Chondrocyte (in vitro differentiated cells): ENCODE data around the gene LSM3. TPM values are rescaled to one million over a fixed set of nuclear protein-coding genes. Genes with fewer than 3 reads are reported as not detected.
A peak's percentile ranks its signal among the peaks of the same experiment; 100 is the strongest.

Experiments
- DNase-seq: peaks from one replicate; pipeline ENCODE4 v3.0.0; 2021; ENCODE audit warnings: mixed read lengths, low spot score
- H3K27ac Mint-ChIP-seq: one replicate; pipeline ENCODE4 v1.8.0; 2021; ENCODE audit warnings: mild to moderate bottlenecking, moderate library complexity, mixed read lengths; ENCODE audit not compliant: unreplicated experiment
- H3K27me3 Mint-ChIP-seq: 2 replicates; pipeline ENCODE4 v1.8.0; 2021; ENCODE audit warnings: low read depth, mixed read lengths
- H3K36me3 Mint-ChIP-seq: 2 replicates; pipeline ENCODE4 v1.8.0; 2021; ENCODE audit warnings: low read depth, mixed read lengths
- H3K4me1 Mint-ChIP-seq: 2 replicates; pipeline ENCODE4 v1.8.0; 2021; ENCODE audit warnings: low read depth, mild to moderate bottlenecking, mixed read lengths
- H3K4me3 Mint-ChIP-seq: one replicate; pipeline ENCODE4 v1.8.0; 2021; ENCODE audit warnings: mild to moderate bottlenecking, moderate library complexity, mixed read lengths; ENCODE audit not compliant: unreplicated experiment
- H3K9me3 Mint-ChIP-seq: 2 replicates; pipeline ENCODE4 v1.8.0; 2021; ENCODE audit warnings: low read depth, mixed read lengths
- total RNA-seq: library from RNA; stranded (reverse); gene quantifications from 3 replicates; pipeline ENCODE4 v1.2.1, GENCODE V29; 2021
- TF ChIP-seq, protein P1 (sequence below): fragments of 200-600 bp; sonication (generic); IDR thresholded peaks from 2 replicates; pipeline ENCODE4 v1.5.0; 2021; ENCODE audit warnings: antibody characterized with exemption, mild to moderate bottlenecking, moderate library complexity

The LSM3 gene
- total RNA-seq, 1 donor from 2014 or later = 8.1 TPM

DNA sequence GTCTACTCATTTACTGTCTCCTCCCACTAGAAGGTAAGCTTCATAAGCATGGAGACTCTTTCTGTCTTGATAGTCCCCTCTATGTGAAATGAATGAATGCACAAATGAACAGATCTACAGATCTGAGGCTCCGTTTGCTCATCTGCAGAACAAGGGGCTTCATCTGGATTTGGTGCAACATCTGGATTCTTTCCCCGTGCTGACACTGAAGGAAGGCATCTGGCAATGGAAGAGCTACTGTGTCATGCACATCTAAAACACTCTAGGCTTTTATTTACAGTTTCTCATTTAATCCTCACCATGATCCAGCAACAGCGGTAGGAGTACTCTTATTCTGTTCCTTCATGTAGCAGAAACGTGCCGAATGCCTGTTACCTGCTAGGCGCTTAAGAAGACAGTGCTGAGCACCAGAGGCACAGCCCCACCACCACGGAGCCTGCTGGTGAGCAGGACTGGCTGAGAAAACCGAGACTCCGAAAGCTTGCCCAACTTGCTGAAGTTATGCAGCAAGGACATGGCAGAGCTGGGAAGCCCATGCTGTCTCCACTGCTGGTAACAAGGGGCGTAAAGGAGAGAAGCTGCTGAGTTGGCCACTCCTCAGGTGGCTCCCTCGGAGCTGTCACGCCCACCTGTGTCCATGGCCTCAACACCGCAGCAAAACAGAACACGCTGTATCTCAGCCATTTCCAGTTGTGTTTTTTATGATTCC, 31.1 kb downstream of the LSM3 start:
- no peaks in the 10 kb centered on the region for H3K9me3 Mint-ChIP-seq
- no peak overlapping the region for H3K27ac Mint-ChIP-seq
- no peak overlapping the region for H3K4me3 Mint-ChIP-seq
- TF ChIP-seq, protein P1, sequence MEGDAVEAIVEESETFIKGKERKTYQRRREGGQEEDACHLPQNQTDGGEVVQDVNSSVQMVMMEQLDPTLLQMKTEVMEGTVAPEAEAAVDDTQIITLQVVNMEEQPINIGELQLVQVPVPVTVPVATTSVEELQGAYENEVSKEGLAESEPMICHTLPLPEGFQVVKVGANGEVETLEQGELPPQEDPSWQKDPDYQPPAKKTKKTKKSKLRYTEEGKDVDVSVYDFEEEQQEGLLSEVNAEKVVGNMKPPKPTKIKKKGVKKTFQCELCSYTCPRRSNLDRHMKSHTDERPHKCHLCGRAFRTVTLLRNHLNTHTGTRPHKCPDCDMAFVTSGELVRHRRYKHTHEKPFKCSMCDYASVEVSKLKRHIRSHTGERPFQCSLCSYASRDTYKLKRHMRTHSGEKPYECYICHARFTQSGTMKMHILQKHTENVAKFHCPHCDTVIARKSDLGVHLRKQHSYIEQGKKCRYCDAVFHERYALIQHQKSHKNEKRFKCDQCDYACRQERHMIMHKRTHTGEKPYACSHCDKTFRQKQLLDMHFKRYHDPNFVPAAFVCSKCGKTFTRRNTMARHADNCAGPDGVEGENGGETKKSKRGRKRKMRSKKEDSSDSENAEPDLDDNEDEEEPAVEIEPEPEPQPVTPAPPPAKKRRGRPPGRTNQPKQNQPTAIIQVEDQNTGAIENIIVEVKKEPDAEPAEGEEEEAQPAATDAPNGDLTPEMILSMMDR = no peak
- H3K36me3 Mint-ChIP-seq = no peaks in the 10 kb centered on the region
- DNase-seq = no peak
- H3K27me3 Mint-ChIP-seq = no peaks in the 10 kb centered on the region
- H3K4me1 Mint-ChIP-seq = peaks cover 39% of the 10 kb centered on the region

DNA sequence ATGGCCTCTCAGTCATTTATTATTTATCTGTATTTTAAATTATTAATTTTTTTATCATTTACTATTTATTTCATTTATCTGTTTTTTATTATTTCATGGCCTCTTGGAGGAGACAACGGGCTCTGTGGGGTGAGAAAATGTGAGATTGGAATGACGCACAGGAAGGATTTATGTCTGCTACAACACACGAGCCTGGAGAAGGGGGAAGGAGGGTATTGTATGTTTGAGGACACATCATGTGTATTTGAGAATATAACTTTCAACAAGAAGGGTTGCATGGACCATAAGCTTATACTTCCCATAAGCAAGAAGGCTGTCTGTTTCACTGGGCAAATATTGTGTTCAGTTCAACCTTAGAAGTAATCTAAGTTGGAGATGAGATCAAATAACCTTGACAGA, 31.7 kb downstream of the LSM3 start:
- Mint-ChIP-seq H3K27me3 (no peaks in the 10 kb centered on the region), H3K36me3 (no peaks in the 10 kb centered on the region), H3K9me3 (no peaks in the 10 kb centered on the region), H3K27ac (no peak overlapping the region), H3K4me1 (peaks cover 36% of the 10 kb centered on the region), H3K4me3 (no peak overlapping the region)
- TF ChIP-seq, protein P1 = no peak
- no peak for DNase-seq

DNA sequence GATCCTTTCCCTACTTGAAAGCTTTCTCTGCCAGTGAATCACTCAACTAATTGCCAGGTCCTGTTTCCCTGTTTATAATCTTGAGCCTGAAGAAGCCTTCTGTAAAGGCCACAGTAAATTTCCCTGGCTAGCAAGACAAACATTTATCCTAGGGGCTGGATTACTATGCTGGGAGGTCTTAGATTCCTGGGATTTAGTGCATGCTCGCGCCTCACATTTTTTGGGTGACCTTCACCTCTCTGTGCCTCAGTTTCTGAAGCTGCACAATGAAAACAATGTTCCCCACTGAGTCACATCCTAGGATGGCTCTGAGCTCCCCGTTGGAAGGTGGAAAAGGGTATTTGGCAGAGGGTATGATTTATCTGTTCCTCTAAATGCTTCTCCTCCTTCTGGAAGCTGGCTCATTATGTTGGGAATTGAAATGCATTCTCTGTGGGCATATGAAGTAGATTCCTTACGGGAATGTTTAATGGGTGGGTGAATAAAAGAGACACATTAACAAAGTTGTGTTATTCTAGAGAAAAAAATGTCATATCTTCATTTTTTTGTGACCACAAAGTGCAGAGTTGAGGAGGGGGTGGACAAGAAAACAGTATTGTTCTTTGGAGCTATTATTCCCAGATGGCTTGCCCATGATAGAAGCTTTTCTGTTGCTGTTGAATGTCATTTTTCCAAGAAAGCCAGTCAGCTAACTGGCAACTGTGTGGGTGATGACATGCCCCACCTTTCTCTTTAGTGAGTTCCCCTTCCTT, 32.4 kb downstream of the LSM3 start:
- no peaks in the 10 kb centered on the region for H3K27me3 Mint-ChIP-seq
- H3K4me1 Mint-ChIP-seq = peaks cover 36% of the 10 kb centered on the region
- DNase-seq = no peak
- H3K36me3 Mint-ChIP-seq = no peaks in the 10 kb centered on the region
- peak overlapping the region; percentile 1 for H3K4me3 Mint-ChIP-seq
- TF ChIP-seq, protein P1 = no peak
- peak overlapping the region; percentile 19 for H3K27ac Mint-ChIP-seq
- no peaks in the 10 kb centered on the region for H3K9me3 Mint-ChIP-seq

DNA sequence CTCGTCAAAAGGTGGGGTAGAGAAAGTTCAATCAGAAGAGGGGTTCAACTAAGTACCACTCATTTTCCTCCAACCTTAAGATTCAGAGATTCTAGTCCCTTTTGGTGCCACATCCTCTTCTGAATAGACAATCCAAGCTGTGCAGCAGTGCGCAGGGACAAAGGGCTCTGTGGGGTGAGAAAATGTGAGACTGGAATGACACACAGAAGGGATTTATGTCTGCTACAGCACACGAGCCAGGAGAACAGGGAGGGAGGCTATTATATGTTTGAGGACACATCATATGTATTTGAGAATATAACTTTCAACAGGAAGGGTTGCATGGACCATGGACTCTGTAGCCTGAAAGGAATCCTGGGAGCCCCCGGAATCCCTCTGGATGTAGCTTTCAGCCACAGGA, 33.0 kb downstream of the LSM3 start:
- H3K9me3 Mint-ChIP-seq = no peaks in the 10 kb centered on the region
- H3K27ac Mint-ChIP-seq = no peak overlapping the region
- TF ChIP-seq, protein P1 = no peak
- DNase-seq = no peak
- H3K36me3 Mint-ChIP-seq = no peaks in the 10 kb centered on the region
- peaks cover 36% of the 10 kb centered on the region for H3K4me1 Mint-ChIP-seq
- H3K4me3 Mint-ChIP-seq = no peak overlapping the region
- no peaks in the 10 kb centered on the region for H3K27me3 Mint-ChIP-seq

DNA sequence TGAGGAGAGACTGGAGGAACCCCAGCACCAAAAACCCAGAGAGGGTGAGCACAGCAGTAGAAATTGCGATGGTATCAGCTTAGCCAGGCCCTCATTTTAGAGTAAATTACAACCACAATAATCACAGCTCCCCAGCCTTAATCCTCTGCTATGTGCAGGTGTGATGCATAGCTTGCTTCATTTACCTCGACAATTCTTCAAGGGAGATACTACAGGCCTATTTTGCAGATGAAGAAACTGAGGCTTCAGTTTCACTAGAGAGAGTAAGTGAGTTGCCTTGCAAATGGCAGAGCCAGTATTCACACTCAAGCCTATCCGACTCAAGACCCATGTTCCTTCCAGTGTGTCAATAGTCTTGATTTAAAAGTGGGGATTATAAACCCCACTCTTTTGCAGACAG, 33.4 kb downstream of the LSM3 start:
- Mint-ChIP-seq H3K4me3 (no peak overlapping the region), H3K9me3 (no peaks in the 10 kb centered on the region), H3K36me3 (no peaks in the 10 kb centered on the region), H3K4me1 (peaks cover 36% of the 10 kb centered on the region), H3K27ac (no peak overlapping the region), H3K27me3 (no peaks in the 10 kb centered on the region)
- no peak for DNase-seq
- TF ChIP-seq, protein P1 = no peak
